HTR-8/SVneo (cell line): ENCODE measurements around the gene MPRIP.

Experiments
- DNase-seq: peaks from one replicate; pipeline ENCODE4 v3.0.0; 2011; ENCODE audit warnings: low spot score, mixed read lengths; ENCODE audit not compliant: insufficient read length
- FAIRE-seq: peaks from 2 replicates; lab custom pipeline; 2011; peaks lifted over from hg19 to GRCh38; lab: Jason Lieb, UNC

Gene MPRIP

DNA sequence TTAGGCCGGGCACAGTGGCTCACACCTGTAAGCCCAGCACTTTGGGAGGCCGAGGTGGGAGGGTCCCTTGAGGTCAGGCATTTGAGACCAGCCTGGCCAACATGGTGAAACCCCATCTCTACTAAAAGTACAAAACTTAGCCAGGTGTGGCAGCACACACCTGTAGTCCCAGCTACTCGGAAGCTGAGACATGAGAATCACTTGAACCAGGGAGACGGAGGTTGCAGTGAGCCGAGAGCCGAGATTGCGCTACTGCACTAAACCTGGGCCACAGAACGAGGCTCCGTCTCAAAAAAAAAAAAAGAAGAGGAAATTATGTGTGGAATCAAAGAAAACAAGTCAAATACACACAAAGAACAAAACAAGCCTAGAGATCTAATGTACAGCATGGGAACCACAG is 16.1 kb upstream of the MPRIP start:
- DNase-seq: no peak
- FAIRE-seq: no peak

- FAIRE-seq (no peak), DNase-seq (no peak)
Measured at GRCh38 chr17:17027442-17028058, 14.7 kb upstream of the MPRIP start.

- DNase-seq (peak; percentile 99), FAIRE-seq (peak; percentile 100)
Measured at GRCh38 chr17:17028059-17028877, 14.0 kb upstream of the MPRIP start.

- FAIRE-seq: peak; percentile 4
- DNase-seq: no peak
Measured at GRCh38 chr17:17028878-17029535, 13.2 kb upstream of the MPRIP start.

GRCh38 chr17:17029938-17030337 is 12.3 kb upstream of the MPRIP start:
- DNase-seq (no peak), FAIRE-seq (no peak)

GRCh38 chr17:17030515-17031211 is 11.6 kb upstream of the MPRIP start:
- FAIRE-seq (no peak), DNase-seq (no peak)

DNA sequence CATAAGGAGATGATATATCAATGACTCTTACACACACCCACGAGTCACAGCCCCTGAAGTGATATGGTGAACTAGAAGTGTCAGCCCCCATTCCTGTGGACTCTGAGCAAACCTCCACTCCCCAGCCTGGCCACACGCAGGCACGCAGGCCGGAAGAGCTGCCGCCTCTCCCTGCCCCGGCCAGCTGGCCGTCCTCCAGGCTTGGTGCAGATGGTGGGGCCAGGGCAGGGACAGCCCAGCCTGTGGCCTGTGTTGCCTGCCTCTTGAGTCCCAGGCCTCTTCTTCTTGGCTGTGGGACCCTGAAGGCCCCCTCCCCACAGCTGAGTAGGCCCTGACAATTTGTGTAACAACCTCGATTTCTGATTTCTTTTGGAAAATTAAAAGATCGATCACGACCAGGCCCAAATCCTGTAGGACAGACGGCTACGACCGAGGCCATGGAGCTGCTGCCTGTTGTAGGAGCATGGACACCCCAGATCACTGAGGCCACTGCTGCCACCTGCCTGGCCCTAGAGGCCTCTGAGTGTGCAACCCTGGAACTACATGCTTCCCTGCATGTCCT is 10.0 kb upstream of the MPRIP start:
- DNase-seq (peak; percentile 70), FAIRE-seq (peak; percentile 91)

GRCh38 chr17:17033466-17033865 is 8.8 kb upstream of the MPRIP start:
- DNase-seq (no peak), FAIRE-seq (no peak)

GRCh38 chr17:17034026-17034425 is 8.2 kb upstream of the MPRIP start:
- DNase-seq (no peak), FAIRE-seq (no peak)

- FAIRE-seq (no peak), DNase-seq (no peak)
Measured at GRCh38 chr17:17034496-17035075, 7.7 kb upstream of the MPRIP start.

- FAIRE-seq (no peak), DNase-seq (no peak)
Measured at GRCh38 chr17:17035490-17035889, 6.8 kb upstream of the MPRIP start.

- FAIRE-seq: no peak
- DNase-seq: no peak
Measured at GRCh38 chr17:17035920-17036523, 6.2 kb upstream of the MPRIP start.

- DNase-seq (no peak), FAIRE-seq (no peak)
Measured at GRCh38 chr17:17036524-17036998, 5.7 kb upstream of the MPRIP start.

DNA sequence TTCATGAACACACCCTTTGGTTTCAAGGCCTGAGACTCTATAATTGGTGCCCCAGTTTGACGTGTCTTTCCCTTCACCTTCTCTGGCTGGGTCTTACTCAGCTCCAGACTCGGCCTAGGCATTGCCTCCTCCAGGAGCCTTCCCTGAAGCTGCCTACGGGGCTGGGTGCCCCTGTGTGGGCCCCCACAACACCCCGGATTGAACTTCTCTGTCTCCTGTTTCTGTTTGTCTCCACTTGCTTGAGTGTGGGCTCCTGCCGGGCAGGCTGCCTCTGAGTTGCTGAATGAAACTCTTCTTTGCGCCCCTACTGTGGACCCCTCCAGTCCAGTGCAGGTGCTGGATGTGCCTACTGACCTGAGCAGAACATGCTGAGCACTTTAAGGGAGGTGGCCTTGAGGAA is 2.3 kb upstream of the MPRIP start:
- FAIRE-seq (no peak), DNase-seq (no peak)

DNA sequence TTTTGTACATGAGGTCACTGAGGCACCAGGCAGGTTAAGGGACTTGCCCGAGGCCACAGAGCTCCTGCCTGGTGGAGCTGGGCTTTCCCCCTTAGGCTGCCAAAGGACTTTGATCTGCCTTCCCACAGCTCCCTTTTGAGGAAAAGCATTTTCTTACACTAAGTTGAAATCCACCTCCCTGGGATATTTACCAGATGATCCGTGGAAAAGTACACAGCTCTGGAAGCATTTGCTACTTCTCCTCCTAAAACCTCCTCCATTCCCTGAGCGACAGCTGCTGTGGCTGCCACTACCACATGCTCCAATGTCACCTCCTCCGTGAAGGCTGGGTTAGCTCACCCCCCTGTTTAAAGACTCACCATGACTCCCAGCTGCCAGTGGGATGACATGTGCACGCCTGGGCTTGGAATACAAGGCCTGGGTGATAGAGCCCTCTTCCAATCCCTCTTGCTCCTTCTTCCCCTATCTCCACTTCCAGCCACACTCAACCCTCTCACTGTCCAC is 1.2 kb upstream of the MPRIP start:
- FAIRE-seq: no peak
- no peak for DNase-seq

- DNase-seq (peak; percentile 97), FAIRE-seq (peak; percentile 91)
Measured at GRCh38 chr17:17041571-17042383, 480 bp upstream of the MPRIP start.

DNA sequence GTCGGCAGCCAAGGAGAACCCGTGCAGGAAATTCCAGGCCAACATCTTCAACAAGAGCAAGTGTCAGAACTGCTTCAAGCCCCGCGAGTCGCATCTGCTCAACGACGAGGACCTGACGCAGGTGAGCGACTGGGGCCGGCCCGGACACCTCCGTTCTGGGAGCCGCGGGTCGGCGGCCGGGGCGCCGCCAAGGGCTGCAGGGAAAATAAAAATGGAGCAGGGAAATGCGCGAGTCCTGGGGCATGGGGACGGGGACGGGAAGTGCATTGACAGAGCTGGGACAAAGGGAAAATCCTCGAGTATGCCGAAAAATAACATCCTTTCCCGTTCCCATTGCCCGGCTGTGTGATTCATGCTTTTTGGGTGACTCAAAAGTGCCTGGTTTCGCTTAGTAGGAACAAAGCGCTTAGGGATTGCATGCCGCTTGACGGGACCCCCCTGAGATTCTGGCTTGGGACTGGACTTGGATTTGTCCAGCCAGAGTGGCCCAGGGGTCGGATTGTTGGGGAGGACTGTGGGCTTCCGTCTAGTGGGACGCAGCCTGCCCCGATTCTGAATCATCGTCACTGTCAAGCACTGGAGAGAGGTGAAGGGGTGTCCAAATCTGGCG is 699 bp downstream of the MPRIP start:
- DNase-seq (no peak), FAIRE-seq (peak; percentile 4)
